ENCODE results near the gene ZNF831.

The ZNF831 gene

DNA sequence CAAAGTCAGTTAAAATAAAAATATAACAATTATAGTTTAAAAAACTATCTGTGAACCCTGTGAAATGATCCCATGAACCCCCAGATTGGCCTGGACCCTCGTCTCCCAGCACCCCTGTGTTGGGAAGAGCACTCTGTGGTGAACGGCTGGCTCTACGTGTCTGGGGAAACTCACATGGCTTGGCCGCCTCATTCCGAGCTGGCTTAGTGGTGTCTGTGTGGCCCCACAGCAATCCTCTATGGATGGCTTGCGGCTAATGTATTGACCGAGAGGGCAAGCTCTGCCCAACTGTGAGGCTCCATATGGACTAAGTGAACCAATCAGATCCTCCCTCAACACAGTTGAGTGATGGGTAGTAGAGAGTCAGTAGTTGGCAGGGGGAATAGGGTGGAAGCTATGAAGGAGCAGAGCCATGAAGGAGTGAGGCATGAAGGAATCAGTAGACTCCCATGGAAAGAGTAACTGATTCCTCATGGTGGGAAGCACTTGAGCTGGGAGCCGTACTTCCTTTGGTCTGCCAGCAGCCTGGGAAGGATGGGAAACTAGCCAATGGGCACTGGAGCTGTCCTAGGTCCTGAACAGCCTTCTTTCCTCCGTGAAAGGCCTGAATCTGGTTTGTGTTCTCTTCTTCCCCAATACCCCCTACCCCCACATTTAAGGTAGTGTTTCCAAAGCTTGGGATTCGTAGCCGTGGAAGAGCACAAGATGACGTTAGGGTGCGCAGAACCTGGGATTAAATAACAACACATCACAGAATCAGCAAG, 21.6 kb upstream of the ZNF831 start:
- no peak for DNase-seq (ENCODE audit: low spot score)

DNA sequence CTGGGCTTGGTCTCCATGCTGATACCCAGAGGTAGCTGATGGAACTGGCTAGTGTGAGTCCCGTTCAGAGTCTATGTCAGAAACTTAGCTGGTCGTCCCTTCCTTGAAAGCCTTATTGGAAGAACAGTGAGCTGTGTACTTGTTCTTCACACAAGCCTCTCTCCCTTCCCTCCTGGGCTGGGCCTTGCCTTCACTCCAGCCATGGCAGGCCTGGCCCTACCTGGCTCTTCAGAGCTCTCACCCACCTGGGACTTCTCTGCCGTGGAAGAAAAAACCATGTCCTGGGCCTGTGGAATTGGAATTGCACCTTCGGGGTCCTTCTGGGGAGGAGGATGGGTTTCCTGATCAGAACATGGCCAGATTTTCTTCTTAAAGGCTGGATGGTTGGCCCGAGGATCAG, 20.3 kb upstream of the ZNF831 start:
- DNase-seq (ENCODE audit: low spot score), result no peak

DNA sequence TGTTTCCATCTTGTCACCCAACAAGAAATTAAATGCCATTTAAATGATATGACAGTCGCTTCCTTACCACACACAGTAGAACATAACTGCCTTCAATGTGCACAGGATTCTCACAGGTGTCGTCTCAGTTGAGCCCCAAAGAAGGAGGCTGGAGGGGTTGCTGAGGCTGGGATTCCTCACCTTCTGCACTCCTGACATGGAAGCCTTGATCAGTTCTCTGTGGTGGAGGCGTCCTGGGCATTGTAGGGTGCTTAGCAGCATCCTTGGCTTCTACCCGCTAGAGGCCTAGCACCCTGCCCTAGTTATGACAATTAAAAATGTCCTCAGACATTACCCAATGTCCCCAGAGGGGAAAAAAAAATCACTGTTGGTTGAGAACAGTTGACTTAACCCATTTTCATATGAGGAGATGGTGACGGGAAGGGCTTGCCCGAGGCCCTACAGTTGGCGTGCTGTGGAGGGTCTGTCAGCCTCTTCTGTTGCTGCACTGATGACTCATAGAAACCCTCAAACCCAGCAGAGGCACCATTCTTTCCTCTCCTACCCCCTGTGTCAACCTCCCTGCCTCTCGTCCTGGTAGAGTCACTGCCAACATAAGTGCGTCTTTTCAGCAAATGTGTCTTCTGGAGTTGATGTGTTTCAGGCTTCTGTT, 19.3 kb upstream of the ZNF831 start:
- peak; percentile 66 for DNase-seq (ENCODE audit: low spot score)

DNA sequence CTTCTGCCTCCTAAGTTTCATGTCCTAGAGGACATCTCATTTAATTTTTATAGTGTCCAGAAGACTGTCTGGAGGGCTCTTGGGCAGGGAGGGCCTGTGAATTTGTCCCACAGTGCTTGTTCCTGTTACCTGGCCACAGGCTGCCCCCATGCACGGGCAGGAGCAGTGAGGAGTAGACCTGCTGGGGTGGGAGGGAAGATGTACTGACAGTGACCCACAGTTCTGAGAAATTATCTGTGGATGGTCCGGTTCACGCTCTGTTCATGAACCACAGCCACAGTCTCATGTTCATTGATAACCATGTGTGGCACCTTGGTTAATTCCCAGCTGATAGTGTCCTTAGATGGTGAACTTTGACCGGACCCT, 18.8 kb upstream of the ZNF831 start:
- DNase-seq (ENCODE audit: low spot score), result no peak

DNA sequence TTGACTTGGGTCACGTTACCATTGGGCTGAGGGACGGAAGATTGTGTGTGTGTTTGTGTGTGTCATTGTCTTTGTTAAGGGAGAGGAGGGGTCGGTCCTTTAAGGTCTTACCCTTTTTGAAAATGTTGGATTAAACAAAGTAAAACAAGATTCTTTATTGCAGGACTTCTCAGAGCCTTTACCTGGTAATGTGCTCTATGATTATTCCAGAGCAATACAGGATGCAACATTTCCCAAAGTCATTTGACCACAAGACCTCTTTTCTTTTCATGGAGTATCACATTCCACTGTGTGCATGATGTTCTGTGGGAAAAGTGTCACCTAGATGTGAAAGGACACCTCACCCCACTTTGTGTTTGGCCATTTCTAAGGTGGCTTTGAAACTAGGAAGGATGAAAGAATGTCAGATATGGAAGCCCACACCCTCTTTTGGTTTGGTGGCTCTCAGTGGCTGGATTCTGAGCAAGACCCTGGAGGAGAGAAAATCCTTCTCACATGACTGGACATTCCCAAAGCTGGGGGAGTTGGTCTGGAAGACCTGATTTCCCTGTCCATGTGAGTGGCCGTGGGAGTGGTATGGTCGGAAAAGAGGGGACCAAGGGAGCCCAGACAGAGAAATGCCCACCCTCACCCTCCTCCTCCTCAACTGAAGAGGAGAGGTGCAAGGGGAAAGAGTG, 18.2 kb upstream of the ZNF831 start:
- no peak for DNase-seq (ENCODE audit: low spot score)

DNA sequence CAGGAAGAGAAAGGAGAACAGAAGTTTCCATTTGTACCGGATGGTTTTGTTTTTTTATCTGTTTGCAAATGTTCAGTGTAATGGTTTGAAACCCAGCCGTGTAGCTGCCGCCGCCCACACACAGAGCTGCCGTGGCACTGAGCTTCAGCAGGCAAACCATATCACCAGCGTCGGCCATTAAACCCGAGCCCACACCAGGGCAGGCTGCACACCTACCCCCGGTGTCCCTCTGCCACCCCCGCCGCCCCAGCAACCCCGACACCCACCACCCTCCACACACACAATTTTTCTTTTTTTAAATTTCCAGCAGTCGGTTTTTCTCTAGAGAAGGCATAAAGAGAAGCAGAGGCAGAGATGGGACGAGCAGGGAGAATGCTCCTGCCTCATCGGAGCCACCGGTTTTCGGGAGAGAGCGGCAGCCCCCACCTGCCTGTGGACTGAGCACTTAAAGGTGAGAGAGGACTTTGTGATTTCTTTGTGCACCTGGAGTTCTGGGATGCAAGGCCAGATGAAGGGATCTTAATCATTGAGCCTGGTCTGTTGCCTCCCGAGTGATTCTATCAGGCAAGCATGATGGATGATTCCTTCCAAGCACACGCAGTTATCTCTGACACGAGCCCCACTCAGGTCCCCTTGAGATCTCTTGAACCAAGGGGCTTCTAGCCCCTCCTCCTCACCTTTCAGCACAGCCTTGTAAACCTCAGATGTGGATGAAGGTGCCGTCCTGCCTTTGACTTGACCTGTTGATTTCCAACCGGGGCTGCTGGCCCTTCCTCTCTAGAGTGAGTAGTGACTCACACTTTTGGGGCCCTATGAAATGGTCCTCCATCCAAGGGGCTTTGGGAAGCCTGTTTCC, 17.5 kb upstream of the ZNF831 start:
- DNase-seq (ENCODE audit: low spot score), result peak; percentile 36

DNA sequence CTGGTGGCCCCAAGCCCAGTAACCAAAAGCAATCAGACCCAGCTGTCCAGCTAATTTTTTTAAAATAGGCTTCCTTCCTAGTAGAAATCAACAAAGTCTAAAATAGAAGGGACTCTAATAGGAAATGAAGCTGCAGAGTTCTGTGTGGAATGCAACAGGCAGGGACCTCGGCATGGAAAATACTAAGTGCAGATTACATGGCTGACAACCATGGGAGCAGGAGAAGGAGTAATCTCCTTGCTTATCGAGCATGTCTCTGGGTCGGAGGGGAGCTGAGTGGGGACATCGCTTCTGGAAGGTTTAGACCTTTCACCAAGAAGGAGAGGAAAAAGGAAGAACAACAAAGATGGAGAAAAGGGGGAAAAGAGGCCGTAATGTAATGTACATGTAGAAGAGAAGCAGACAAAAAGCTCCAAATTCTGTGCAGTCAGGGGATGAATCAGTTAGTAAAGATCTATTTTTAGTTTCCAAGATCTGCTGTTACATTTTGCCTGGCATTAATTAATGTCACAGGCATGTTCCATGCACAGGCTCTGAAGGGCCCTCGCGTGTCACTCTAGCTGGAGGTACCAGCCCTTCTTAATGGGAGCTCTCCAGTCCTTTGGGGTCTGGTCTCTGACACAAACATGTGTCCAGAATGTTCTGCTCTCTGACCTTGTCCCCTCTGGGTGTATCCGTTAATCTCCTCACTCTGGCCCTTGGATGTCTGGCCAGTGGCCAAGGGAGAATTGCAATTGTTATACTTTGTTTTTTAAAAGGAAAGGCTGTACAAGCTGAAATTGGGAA, 16.6 kb upstream of the ZNF831 start:
- no peak for DNase-seq (ENCODE audit: low spot score)

DNA sequence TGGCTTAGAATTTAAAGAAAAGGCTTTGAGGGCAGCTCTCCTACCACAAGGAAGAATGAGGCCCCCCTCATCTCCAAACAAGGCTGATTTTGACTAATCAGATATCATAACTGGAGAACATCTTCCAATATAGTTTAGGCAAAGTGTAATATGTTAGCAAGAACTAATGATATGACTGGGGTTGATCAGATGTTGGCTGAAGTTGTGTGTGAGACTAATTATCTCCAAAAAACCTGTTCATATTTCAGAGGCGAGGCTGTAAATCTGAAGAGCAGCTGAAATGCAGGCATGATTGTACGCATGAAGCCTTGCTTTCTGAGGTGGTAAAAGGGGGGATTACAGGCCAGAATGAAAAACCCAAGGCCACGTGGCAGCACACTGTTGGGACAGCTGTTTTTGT, 16.0 kb upstream of the ZNF831 start:
- DNase-seq (ENCODE audit: low spot score), result no peak

DNA sequence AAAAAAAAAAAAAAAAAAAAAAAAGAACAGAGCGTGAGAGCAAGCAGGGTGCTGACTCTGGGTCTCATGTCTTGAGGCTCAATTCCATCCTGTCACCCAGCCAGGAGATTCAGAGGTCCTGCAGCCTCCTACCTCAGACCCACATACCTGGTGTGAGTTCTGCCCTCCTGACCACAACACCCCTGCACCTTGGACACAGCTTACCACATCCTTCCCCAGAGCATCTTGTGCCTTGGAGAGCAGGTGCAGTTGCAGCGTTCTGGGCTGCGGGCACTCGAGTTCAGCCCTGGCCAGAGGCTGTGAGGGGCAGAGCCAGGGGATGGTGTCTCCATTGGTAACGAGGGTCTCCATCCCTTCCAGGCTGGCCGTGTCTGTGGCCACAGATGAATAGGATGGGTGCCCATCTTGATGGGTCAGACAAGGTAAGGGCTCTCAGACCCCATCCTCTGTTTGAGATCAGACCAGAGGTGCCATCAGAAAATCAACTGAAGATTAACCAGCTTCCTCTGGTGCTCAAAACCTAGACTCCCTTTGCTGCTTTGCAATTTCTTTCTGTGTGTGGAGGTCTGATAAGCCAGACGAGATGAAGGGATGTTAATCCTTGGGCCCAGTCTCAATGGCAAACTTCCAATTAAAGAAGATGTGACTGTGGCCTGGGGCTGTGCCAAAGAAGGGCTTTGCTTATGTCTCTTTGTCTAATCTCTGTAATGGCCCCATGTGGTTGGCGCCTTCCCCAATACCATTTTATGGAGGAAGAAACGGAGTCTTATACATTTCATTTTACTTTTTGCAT, 14.7 kb upstream of the ZNF831 start:
- DNase-seq (ENCODE audit: low spot score), result no peak

DNA sequence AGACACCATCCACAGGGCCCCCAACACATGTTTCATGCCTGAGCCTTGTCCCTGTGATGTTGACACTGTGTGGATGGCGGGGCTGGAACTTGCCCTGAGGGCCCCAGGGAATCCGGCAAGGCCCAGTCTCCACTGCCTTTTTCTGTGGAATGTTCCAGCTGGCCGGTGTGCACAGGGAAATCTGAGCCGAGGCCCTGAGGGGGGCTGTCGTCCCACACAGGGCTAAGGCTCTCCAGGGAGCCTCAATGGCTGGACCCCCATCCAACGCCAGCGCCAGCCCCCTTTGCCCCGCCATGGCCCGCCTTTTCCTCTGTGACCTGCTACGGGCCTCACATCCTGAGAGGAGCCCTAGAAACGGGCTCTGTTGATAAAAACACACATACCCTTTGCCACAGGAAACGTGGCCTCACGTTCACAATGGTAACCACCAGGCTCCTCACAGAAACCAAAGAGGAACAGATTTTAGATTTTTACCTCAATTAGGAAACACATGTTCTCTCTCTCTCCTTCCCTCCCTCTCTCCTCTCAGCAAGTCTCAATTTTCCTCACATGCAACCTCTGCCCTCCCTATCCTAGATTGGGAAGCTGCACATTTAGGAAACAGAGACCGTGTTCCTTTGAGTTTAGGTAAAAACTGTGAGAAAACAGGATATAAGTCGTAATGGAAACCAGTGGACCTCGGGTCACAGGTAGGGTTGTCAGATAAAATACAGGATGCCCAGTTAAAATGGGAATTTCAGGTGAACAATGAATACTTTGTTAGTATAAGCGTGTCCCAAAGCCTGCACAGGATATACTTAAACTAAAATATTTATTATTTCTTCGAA, 13.7 kb upstream of the ZNF831 start:
- peak; percentile 82 for DNase-seq (ENCODE audit: low spot score)

DNA sequence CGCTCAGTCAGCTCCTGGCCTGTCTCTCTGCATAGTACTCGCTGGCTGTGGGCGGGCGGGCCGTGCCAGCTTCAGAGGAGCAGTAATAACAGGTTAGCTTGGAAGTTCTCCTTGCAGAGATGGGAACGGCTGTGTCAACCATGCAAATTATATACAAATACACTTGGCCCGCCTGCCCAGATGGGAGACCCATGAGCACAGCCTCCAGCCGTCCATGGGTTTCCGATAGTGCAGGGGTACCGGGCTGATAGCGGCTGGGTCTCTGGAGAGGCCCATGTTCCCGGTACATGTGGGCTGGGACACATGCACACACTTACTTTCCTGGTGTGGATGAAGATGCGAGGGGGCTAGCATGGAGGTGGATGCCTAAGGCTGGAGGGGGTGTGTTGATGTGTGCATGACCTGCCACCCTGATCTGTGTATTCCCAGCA, 12.8 kb upstream of the ZNF831 start:
- DNase-seq (ENCODE audit: low spot score), result no peak

DNA sequence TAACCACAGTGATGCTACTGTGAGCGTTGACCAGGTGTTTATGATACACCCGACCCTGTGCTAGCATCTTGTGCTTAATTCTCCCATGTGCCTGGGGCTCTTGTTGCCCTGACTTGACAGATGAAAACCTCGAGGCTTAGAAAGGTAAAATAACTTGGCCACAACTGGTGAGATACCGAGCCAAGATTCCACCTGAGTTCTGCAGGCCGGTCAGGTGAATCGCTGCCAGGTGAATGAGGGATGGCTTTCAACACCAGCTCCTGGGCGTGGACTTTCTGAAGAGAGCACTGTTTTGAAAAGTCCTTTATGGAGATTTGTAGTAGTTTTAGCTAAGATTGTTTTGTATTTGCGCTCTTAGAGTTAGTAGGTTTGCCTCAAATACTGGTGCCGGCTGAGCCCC, 12.2 kb upstream of the ZNF831 start:
- no peak for DNase-seq (ENCODE audit: low spot score)

DNA sequence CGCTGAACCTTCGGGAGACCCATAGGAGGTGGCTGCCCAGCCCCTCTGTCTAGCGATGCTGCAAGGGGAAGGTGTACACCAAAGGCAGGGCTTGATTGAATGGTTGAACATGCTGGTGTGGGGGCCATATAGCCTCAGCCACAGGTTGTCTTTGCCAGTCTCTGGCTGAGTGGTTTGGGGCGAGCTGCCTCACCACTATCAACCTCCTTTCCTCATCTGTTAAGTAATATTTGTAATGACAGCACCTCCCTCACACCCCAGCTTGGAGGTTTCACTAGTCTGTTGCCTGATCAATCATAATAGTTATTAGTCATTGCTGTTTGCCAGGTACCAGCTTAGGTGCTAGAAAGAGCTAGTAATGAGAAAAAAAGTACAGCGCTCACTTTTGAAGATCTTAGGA, 11.8 kb upstream of the ZNF831 start:
- DNase-seq (ENCODE audit: low spot score), result peak; percentile 69

DNA sequence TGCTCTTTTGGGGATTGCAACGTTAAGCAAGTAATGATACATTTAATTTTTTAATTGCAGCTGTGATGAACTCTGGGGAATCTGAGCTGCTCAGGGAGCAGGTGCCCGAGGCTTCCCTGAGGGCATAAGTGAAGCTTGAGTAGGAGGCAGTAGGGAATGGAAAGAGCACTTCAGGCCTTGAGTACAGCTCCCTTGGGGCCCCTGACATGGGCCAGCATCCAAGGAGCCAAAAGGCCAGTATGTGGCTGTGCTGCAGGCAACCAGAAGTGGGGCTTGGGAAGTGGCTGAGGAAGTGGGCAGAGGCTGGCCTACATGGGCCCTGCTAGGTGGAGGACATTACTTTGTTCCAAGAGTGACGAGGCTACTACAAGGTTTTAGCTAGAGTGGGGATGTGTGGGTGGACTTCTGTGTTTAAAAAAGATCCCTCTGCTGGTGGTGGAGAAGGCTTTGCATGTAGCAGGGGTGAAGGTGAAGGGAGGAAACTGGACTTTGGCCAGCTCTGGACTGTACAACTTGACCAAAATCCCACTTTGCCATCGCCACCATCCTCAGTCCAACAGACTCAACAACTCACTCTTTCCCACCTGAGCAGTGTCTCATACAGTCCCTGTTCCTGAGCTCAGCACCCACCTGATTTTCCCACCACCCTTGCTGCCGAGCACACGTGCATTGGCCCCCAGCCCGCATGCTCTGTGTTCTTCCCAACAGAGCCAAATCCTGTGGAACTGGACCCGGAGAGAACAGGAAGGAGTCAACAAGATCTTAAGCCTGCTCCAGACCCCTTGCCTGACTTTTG, 10.9 kb upstream of the ZNF831 start:
- no peak for DNase-seq (ENCODE audit: low spot score)

DNA sequence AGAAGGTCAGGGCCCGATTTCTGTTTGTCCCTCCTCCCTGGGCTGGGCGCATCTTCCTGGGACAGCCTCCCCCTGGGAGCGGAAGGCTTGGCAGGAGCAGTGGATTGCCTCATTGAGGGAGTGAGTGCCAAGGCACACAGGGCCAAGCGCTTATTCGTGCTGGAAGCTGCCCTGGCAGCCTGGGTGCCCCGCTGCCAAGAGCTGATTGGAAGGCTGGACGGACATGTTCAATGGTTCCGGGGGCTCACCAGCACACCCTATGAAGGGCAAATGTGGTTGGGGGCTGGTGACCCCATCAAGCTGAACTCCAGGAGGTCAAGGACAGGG, 10.3 kb upstream of the ZNF831 start:
- no peak for DNase-seq (ENCODE audit: low spot score)

DNA sequence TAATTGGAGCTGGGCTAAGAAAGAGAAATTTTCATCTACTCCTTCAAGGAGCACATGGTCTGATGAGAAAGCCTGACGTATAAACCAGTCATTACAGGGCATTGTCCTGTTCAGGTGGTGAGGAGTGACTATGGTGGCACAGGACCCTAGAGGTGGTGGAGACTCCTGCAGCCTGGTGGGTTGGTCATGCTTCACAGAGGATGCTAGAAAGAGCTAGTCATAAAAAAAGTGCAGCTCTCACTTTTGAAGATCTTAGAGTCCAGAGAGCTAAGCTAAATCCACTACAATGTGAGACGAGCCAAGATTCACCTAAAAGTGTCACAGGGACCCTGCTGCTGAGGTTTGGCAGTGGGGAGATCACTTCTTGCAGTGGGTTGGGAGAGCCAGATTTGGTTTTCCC, 9.8 kb upstream of the ZNF831 start:
- no peak for DNase-seq (ENCODE audit: low spot score)

DNA sequence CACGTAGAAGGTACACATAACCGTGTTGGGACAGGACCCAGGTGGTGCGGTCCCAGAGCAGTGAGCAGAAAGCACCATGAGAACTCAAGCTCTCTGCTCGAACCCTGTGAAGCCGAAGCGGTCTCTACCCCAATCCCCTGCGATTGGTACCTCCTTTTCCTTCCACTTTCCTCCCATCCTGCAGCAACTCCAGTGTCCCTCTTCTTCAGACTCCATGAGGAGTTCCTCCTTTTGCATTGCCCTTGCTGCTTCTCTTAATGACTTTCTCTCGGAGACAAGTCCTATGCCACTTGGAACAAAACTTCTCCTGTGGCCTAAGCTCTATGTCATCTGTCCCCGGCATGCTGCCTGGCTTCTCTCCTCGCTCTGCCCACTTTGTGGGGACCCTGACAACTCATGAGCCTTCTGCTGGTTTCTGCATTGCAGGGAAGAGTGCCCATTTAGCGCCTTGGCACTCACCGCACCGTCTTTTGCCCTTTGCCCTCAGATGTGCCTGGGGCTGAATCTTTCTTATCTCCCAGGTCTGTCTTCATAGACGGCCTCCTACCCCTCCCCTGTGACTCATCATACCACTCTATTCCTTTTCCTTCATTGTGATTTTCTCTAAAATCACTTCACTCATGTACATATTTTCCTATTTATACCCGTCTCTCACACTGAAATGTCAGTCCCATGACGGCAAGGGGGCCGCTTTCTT, 9.2 kb upstream of the ZNF831 start:
- DNase-seq (ENCODE audit: low spot score), result no peak

DNA sequence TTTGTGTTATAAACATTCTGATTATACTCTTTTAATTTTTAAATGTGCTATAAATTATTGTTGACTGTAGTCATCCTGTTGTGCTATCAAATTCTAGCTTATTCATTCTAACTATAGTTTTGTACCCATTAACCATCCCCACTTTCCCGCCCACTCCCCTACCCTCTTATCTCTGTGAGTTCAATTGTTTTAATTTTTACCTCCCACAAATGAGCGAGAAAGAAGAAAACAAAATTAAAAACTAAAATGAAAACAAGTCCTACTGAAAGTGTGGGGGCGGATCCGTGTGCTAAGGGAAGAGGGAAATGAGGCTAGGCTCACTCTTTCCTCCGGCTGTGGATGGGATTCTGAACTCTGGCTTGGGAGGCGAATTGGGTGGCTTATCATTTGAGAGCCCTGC, 6.6 kb upstream of the ZNF831 start:
- no peak for DNase-seq (ENCODE audit: low spot score)

DNA sequence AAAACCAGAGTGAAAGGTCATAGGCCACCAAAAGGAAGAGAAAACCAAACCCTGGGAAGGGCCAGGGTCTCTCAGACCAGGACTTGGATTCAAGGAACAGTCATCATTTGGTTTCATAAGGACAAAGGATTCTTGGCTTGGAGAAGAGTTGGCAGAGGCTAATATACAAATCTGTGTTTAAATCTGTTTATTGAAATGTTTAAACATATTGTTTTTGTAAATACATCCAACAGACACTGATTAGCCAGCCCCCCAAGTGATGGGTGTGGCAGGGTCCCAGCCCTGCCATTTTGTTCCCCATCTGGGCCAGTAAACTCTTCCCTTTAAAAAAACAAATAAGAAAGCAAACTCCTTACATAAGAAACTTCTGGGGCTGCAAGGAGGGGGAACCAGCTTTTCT, 6.1 kb upstream of the ZNF831 start:
- DNase-seq (ENCODE audit: low spot score), result no peak
